ENCODE measurements around the gene ARHGAP24.

DNA sequence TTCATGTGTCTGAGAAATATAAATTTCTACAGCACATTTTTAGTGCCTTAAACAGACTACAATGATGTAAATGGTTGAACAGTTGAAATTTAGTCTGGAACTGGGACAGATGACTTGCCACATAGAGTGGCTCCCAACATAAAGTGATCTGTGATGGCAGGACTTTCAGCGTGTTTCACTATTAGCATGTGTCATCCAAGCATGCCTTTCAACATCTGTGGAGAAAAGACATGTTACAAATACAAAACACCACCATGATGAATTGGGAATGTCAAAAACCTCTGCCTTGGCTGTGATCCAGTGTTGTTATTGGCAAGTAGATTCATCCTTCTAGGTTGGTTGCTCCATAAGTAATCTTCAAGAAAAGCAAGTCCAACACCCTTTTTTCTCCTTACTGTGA, 536.2 kb downstream of the ARHGAP24 start:
- TF ChIP-seq, protein P1, sequence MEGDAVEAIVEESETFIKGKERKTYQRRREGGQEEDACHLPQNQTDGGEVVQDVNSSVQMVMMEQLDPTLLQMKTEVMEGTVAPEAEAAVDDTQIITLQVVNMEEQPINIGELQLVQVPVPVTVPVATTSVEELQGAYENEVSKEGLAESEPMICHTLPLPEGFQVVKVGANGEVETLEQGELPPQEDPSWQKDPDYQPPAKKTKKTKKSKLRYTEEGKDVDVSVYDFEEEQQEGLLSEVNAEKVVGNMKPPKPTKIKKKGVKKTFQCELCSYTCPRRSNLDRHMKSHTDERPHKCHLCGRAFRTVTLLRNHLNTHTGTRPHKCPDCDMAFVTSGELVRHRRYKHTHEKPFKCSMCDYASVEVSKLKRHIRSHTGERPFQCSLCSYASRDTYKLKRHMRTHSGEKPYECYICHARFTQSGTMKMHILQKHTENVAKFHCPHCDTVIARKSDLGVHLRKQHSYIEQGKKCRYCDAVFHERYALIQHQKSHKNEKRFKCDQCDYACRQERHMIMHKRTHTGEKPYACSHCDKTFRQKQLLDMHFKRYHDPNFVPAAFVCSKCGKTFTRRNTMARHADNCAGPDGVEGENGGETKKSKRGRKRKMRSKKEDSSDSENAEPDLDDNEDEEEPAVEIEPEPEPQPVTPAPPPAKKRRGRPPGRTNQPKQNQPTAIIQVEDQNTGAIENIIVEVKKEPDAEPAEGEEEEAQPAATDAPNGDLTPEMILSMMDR (IDR thresholded peaks at IDR 0.05), result no peak
- TF ChIP-seq POLR2A (IDR thresholded peaks at IDR 0.05), result no peak
